IPS DF 6.9 (cell line): Measurements from ENCODE around the gene RPH3AL.
"Not testable (repeated sequence)": the region's sequence is repeated elsewhere in the genome, so short reads cannot be mapped to it uniquely, and the experiment has no call there.

Source experiments
- DNase-seq: peaks from one replicate; pipeline ENCODE4 v3.0.0-alpha.2; 2013; ENCODE audit warnings: low read depth, low spot score
- H3K27ac ChIP-seq: one replicate; pipeline ENCODE4 v1.5.1; 2013; ENCODE audit warnings: low read length, control low read depth
- H3K27me3 ChIP-seq: 2 replicates; pipeline ENCODE4 v1.6.1; 2013; ENCODE audit warnings: mild to moderate bottlenecking, low read length; ENCODE audit not compliant: control insufficient read depth, insufficient read depth
- H3K36me3 ChIP-seq: 2 replicates; pipeline ENCODE4 v1.6.1; 2013; ENCODE audit warnings: low read length; ENCODE audit not compliant: control insufficient read depth, insufficient read depth
- H3K4me1 ChIP-seq: 2 replicates; pipeline ENCODE4 v1.6.1; 2013; ENCODE audit warnings: low read length; ENCODE audit not compliant: control insufficient read depth, insufficient read depth
- H3K4me3 ChIP-seq: 2 replicates; pipeline ENCODE4 v1.5.1; 2013; ENCODE audit warnings: mild to moderate bottlenecking, low read length
- H3K9me3 ChIP-seq: 2 replicates; pipeline ENCODE4 v1.6.1; 2013; ENCODE audit warnings: low read length, inconsistent platforms; ENCODE audit not compliant: control insufficient read depth, insufficient read depth
- WGBS: extraction: QIAGEN DNeasy Blood & Tissue Kit; methylation state at CpG from one replicate; pipeline ENCODE4 v1.1.7; 2013; ENCODE audit warnings: mixed read lengths, missing lambda C conversion rate; ENCODE audit not compliant: insufficient read length, insufficient coverage; 5-methylcytosine and 5-hydroxymethylcytosine counted together

The RPH3AL gene

GRCh38 chr17:317070-317469, 35.5 kb downstream of the RPH3AL start:
- not testable (repeated sequence) for H3K4me3 ChIP-seq, H3K9me3 ChIP-seq, H3K27ac ChIP-seq, H3K27me3 ChIP-seq, DNase-seq, H3K36me3 ChIP-seq, H3K4me1 ChIP-seq
- WGBS = no CpG with 5 or more reads among the region's 2 CpGs

GRCh38 chr17:315399-315798, 37.2 kb downstream of the RPH3AL start:
- DNase-seq, H3K27ac ChIP-seq, H3K9me3 ChIP-seq, H3K27me3 ChIP-seq, H3K36me3 ChIP-seq, H3K4me1 ChIP-seq, H3K4me3 ChIP-seq: not testable (repeated sequence)
- no CpG with 5 or more reads among the region's 2 CpGs for WGBS

GRCh38 chr17:314614-314944, 38.0 kb downstream of the RPH3AL start:
- H3K9me3 ChIP-seq = not testable (repeated sequence)
- no CpG with 5 or more reads among the region's 1 CpG for WGBS

DNA sequence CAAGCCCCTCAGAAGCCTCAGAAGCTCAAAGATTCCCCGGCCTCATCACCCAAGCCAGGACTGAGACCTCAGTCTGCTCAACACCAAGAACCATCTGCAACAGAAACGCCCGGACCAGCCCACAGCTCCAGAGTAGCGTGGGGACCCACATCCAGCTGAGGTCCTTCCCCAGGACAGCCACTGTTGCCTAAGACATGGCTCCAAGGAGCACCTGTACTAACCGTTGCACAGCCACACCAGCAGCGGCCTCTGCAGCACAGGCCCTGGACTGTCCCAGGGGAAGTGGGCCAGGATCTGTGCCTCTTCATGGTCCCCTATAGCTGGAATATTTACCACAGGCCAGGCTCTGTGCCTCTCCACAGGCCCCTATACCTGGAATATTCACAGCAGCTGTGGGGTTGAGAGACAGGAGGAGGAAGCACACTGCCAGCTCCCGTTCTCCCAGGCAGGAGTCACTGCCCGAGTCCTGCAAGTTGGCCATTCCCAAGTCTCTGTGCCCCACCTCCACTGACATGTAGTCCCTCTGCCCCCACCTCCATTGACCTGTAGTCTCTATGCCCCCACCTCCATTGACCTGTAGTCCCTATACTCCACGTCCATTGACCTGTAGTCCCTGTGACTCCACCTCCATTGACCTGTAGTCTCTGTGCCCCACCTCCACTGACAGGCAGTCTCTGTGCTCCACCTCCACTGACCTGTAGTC, 38.5 kb downstream of the RPH3AL start:
- no peak overlapping the region for H3K27ac ChIP-seq
- no peaks in the 10 kb centered on the region for H3K9me3 ChIP-seq
- no CpG with 5 or more reads among the region's 9 CpGs for WGBS
- no peaks in the 10 kb centered on the region for H3K36me3 ChIP-seq
- no peak for DNase-seq
- peaks cover 6% of the 10 kb centered on the region; the same call in 1 of the 2 replicates for H3K4me1 ChIP-seq
- H3K4me3 ChIP-seq = no peak overlapping the region
- no peaks in the 10 kb centered on the region for H3K27me3 ChIP-seq

More at GRCh38 chr17:314614-314944, 38.0 kb downstream of the RPH3AL start:
- not testable (repeated sequence) for H3K36me3 ChIP-seq, DNase-seq, H3K27me3 ChIP-seq, H3K4me3 ChIP-seq, H3K27ac ChIP-seq, H3K4me1 ChIP-seq

DNA sequence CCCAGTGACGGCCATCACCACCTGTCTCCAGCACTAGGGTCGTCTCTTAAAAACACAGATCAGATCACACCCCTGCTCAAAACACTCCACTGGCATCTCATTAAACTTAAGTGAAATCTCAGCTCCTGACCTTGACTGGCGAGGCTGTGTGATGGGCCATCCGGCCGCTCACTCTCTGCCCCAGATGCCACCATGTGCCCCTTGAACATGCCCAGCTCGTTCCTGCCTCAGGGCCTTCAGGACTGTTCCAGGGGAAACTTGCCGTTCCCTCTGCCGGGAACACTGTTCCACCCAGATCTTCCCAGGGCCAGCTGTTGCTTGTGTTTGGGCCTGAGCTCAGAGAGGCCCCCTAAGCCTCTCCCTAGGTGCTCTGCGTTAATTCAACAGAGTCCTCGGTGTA, 39.4 kb downstream of the RPH3AL start:
- DNase-seq = no peak
- Histone ChIP-seq H3K27ac (no peak overlapping the region), H3K4me3 (no peak overlapping the region), H3K27me3 (no peaks in the 10 kb centered on the region), H3K4me1 (peaks cover 6% of the 10 kb centered on the region; the same call in 1 of the 2 replicates), H3K36me3 (no peaks in the 10 kb centered on the region), H3K9me3 (no peaks in the 10 kb centered on the region)
- no CpG with 5 or more reads among the region's 10 CpGs for WGBS

DNA sequence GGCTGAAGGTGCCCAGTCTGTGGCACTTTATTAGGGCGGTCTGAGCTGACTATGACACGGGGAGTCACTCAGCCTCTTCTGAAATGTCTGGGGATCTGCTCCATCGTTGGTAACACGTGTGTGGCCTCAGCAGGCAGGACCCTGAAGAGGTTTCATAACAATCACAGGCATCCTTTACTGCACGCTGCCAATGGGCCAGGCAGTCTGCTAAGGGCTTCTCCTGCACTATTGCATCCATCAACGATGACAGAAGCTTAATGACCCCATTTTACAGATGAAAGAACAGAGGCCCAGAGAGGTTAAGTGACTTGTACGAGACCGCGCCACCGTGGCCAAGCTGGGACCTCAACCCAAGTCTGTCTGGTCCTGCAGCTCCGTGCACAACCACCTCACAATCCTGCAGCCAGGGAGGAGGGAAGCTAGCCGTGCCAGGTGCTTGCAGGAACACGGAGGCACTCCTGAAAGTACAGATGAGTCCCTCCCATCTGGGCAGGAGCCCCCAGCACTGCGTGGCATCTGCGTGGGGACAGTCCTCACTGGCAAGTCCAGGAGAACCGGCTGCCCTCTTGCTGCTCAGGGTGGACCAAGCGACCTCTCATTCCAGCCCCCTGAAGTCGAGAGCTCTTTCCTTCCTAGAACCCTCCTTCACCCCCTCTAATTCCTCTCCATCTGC, 40.0 kb downstream of the RPH3AL start:
- peaks cover 6% of the 10 kb centered on the region; the same call in 1 of the 2 replicates for H3K4me1 ChIP-seq
- WGBS = no CpG with 5 or more reads among the region's 18 CpGs
- no peaks in the 10 kb centered on the region for H3K36me3 ChIP-seq
- H3K9me3 ChIP-seq = no peaks in the 10 kb centered on the region
- no peaks in the 10 kb centered on the region for H3K27me3 ChIP-seq
- no peak for DNase-seq
- no peak overlapping the region for H3K4me3 ChIP-seq
- H3K27ac ChIP-seq = no peak overlapping the region

GRCh38 chr17:311119-311782, 41.4 kb downstream of the RPH3AL start:
- H3K9me3 ChIP-seq = no peaks in the 10 kb centered on the region
- DNase-seq = no peak
- H3K36me3 ChIP-seq = no peaks in the 10 kb centered on the region
- no peak overlapping the region for H3K27ac ChIP-seq
- H3K27me3 ChIP-seq = no peaks in the 10 kb centered on the region
- peaks cover 6% of the 10 kb centered on the region; the same call in 1 of the 2 replicates for H3K4me1 ChIP-seq
- no peak overlapping the region for H3K4me3 ChIP-seq
- no CpG with 5 or more reads among the region's 20 CpGs for WGBS

- Histone ChIP-seq H3K4me1 (peaks cover 9% of the 10 kb centered on the region), H3K9me3 (no peaks in the 10 kb centered on the region), H3K36me3 (no peaks in the 10 kb centered on the region), H3K4me3 (no peak overlapping the region), H3K27ac (no peak overlapping the region), H3K27me3 (no peaks in the 10 kb centered on the region)
- no CpG with 5 or more reads among the region's 28 CpGs for WGBS
- DNase-seq = no peak
Measured at GRCh38 chr17:310111-311010, 42.2 kb downstream of the RPH3AL start.

DNA sequence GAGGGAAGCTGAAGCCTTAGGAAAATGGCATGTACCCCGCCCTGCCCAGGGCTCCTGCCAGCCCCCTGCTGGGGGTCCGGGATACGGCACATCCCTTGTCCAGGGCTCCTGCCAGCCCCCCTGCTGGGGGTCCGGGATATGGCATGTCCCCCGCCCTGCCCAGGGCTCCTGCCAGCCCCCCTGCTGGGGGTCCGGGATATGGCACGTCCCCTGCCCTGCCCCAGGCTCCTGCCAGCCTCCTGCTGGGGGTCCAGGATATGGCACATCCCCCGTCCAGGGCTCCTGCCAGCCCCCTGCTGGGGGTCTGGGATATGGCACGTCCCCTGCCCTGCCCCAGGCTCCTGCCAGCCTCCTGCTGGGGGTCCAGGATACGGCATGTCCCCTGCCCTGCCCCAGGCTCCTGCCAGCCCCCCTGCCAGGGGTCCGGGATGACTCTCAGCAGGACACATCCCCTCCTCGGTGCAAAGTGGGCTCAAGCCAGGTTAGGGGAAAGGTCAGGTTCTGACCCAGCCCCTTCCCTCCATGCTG, 43.2 kb downstream of the RPH3AL start:
- Histone ChIP-seq H3K4me3 (no peak overlapping the region), H3K36me3 (no peaks in the 10 kb centered on the region), H3K27me3 (no peaks in the 10 kb centered on the region), H3K27ac (no peak overlapping the region), H3K4me1 (peaks cover 12% of the 10 kb centered on the region), H3K9me3 (no peaks in the 10 kb centered on the region)
- WGBS = no CpG with 5 or more reads among the region's 12 CpGs
- DNase-seq = no peak
